ENCODE data around the gene SCT. TPM values are rescaled to one million over a fixed set of nuclear protein-coding genes. Genes with fewer than 3 reads are reported as not detected.

SCT gene
- total and polyA plus RNA-seq, 2 of the 8 experiments (the other 6 are each of a cell fraction or from before 2014, with no cell fraction given), result 1.7 to 2.0 TPM

DNA sequence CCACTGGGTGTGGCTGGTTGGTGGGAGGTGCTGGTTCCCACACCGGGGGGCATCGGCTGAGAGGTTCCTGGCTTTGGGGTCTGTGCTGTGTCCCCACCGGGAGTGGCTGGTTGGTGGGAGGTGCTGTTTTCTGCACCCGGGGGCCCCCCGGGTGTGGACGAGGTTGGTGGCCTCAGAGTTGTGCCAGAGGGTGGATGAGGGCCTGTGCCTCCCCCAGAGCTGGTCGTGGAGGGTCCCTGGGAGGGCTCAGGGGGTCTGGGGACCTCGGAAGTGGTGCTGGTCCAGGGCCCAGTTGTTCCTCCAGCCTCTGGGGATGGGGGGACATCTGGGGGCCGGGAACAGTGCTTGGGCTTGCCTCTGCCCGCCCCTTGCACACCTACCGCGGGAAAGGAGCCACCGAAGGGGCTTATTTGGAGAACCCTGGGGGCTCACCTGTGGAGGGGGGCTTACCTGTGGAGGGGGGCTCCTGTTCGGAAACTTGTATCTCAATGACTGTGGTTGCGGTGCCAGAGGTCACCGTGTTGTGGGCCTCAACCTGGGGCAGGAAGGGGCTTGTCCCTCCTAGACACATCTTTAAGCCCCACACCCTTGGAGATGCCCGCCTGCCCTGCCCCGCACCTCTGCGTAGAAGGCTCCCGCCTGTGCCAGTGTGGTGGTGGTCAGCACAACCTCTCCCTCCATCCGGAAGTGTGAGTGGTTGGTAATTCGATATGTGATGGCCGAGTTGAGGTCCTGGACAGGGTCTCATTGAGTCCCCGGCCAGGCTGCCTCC is 7.9 kb downstream of the SCT start (continued):
- no peak for TF ChIP-seq EGR1 (IDR thresholded peaks at IDR 0.05; ENCODE audit: borderline replicate concordance, low read depth, low read length)
- no peak for TF ChIP-seq CBX5 (IDR thresholded peaks at IDR 0.05; ENCODE audit: low read depth, low read length)
- TF ChIP-seq BRCA1 (IDR thresholded peaks at IDR 0.05; ENCODE audit: low read depth, low read length), result no peak
- no peak for TF ChIP-seq GTF2F1 (IDR thresholded peaks at IDR 0.05; ENCODE audit: borderline replicate concordance, low read depth, low read length)
- no peak for TF ChIP-seq SUZ12 (IDR thresholded peaks at IDR 0.05; ENCODE audit: low read length)
- TF ChIP-seq, protein P1, sequence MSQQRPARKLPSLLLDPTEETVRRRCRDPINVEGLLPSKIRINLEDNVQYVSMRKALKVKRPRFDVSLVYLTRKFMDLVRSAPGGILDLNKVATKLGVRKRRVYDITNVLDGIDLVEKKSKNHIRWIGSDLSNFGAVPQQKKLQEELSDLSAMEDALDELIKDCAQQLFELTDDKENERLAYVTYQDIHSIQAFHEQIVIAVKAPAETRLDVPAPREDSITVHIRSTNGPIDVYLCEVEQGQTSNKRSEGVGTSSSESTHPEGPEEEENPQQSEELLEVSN (IDR thresholded peaks at IDR 0.05), result no peak
- TF ChIP-seq GABPA (IDR thresholded peaks at IDR 0.05; ENCODE audit: borderline replicate concordance, insufficient read depth, low read length), result no peak
